ENCODE measurements around the gene UTS2B. TPM values are rescaled to one million over a fixed set of nuclear protein-coding genes. Genes with fewer than 3 reads are reported as not detected.

UTS2B gene
- total RNA-seq, 6 experiments from 2014 or later = 0.73 to 1.8 (median 1.0) TPM

DNA sequence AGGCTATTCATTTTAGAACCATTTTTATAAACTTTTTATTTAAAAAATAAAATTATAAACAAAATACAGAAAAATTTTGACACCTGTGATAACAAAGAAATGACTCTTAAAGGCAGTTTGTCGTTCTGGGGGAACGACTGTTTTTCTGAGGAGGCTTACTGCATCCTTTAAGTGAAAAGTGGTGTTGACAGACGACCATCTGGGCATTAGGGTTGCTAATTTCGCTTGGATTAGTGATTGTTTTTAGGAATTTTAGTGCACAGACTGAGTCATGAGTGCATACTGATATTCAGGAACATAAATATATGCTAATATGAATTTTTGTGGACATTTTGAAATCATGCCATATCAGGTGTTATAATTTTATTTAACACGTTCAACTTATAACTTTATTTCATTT, 102.8 kb downstream of the UTS2B start:
- no peaks in the 10 kb centered on the region for H3K27me3 Mint-ChIP-seq (ENCODE audit: insufficient read depth)
- H3K36me3 Mint-ChIP-seq (ENCODE audit: low read depth) = peaks cover 2% of the 10 kb centered on the region; the same call in 1 of the 2 replicates
- H3K9me3 Mint-ChIP-seq = no peaks in the 10 kb centered on the region
- no peak overlapping the region for H3K4me3 Mint-ChIP-seq
- H3K4me1 Mint-ChIP-seq (ENCODE audit: low read depth) = 0 out of 2 replicates have a peak, but pooled peaks cover 8% of the 10 kb centered on the region
- no peak overlapping the region for H3K27ac Mint-ChIP-seq
- no peak for DNase-seq
- TF ChIP-seq, protein P1, sequence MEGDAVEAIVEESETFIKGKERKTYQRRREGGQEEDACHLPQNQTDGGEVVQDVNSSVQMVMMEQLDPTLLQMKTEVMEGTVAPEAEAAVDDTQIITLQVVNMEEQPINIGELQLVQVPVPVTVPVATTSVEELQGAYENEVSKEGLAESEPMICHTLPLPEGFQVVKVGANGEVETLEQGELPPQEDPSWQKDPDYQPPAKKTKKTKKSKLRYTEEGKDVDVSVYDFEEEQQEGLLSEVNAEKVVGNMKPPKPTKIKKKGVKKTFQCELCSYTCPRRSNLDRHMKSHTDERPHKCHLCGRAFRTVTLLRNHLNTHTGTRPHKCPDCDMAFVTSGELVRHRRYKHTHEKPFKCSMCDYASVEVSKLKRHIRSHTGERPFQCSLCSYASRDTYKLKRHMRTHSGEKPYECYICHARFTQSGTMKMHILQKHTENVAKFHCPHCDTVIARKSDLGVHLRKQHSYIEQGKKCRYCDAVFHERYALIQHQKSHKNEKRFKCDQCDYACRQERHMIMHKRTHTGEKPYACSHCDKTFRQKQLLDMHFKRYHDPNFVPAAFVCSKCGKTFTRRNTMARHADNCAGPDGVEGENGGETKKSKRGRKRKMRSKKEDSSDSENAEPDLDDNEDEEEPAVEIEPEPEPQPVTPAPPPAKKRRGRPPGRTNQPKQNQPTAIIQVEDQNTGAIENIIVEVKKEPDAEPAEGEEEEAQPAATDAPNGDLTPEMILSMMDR (IDR thresholded peaks at IDR 0.05) = no peak

- no peaks in the 10 kb centered on the region; the same call in none of the 2 replicates for H3K9me3 Mint-ChIP-seq
Measured at GRCh38 chr3:191221638-191222037, 108.7 kb downstream of the UTS2B start.

DNA sequence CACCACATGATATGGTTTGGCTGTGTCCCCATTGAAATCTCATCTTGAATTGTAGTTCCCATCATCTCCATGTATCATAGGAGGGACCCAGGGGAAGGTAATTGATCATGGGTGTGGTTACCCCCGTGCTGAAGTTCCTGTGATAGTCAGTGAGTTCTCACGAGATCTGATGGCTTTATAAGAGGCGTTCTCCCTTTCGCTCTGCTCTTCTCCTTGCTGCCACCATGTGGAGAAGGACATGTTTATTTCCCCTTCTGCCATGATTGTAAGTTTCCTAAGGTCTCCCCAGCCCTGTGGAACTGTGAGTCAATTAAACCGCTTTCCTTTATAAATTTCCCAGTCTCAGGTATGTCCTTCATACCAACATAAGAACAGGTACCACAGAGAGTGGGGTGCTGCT, 109.4 kb downstream of the UTS2B start:
- H3K36me3 Mint-ChIP-seq (ENCODE audit: low read depth) = peaks cover 23% of the 10 kb centered on the region
- no peak overlapping the region for H3K4me3 Mint-ChIP-seq
- H3K4me1 Mint-ChIP-seq (ENCODE audit: low read depth) = peaks cover 16% of the 10 kb centered on the region
- no peak for DNase-seq
- TF ChIP-seq, protein P1 (IDR thresholded peaks at IDR 0.05) = no peak
- no peaks in the 10 kb centered on the region for H3K27me3 Mint-ChIP-seq (ENCODE audit: insufficient read depth)
- no peaks in the 10 kb centered on the region; the same call in none of the 2 replicates for H3K9me3 Mint-ChIP-seq
- no peak overlapping the region for H3K27ac Mint-ChIP-seq

More at GRCh38 chr3:191221638-191222037, 108.7 kb downstream of the UTS2B start:
- peaks cover 11% of the 10 kb centered on the region for H3K4me1 Mint-ChIP-seq (ENCODE audit: low read depth)
- peaks cover 17% of the 10 kb centered on the region for H3K36me3 Mint-ChIP-seq (ENCODE audit: low read depth)
- H3K27me3 Mint-ChIP-seq (ENCODE audit: insufficient read depth) = no peaks in the 10 kb centered on the region
- TF ChIP-seq, protein P1 (IDR thresholded peaks at IDR 0.05) = no peak
- DNase-seq = no peak
- no peak overlapping the region for H3K27ac Mint-ChIP-seq
- no peak overlapping the region for H3K4me3 Mint-ChIP-seq

GRCh38 chr3:191217301-191217700, 113.0 kb downstream of the UTS2B start:
- Mint-ChIP-seq H3K4me3 (no peak overlapping the region), H3K4me1 (ENCODE audit: low read depth) (peaks cover 16% of the 10 kb centered on the region), H3K27me3 (ENCODE audit: insufficient read depth) (no peaks in the 10 kb centered on the region), H3K27ac (no peak overlapping the region), H3K36me3 (ENCODE audit: low read depth) (peaks cover 38% of the 10 kb centered on the region), H3K9me3 (no peaks in the 10 kb centered on the region; the same call in none of the 2 replicates)
- TF ChIP-seq, protein P1 (IDR thresholded peaks at IDR 0.05) = no peak
- no peak for DNase-seq

Other genes with a start within 250 kb of the UTS2B start
- under 1 TPM in 4 of 6 experiments, not detected in 2; 0.24 to 0.71 (median 0.34) TPM for gene OSTN, start 131.3 kb downstream of the UTS2B start, total RNA-seq (2021; fragmentation: NEBNext Ultra II Directional; extraction: Animal tissue kit (Norgen Biotek cat#: 25700))
- 100 to 1,000 TPM in 5 of 6 experiments, 10 to 100 TPM in 1; 94.1 to 129 (median 121) TPM for gene CCDC50, start 1.1 kb downstream of the UTS2B start, total RNA-seq (2021; fragmentation: NEBNext Ultra II Directional; extraction: Animal tissue kit (Norgen Biotek cat#: 25700))
- gene PYDC2, start 130.6 kb upstream of the UTS2B start, total RNA-seq (2021; fragmentation: NEBNext Ultra II Directional; extraction: Animal tissue kit (Norgen Biotek cat#: 25700)) = not detected

All from HFFc6 (cell line).